Measurements from ENCODE around the gene ZNF491.

- no peak for TF ChIP-seq CTCF (conservative IDR thresholded peaks at IDR 0.05; ENCODE audit: low read length)
- TF ChIP-seq EZH2phosphoT487 (IDR thresholded peaks at IDR 0.05; ENCODE audit: borderline replicate concordance): no peak
Measured at GRCh38 chr19:11848200-11848593, 49.9 kb downstream of the ZNF491 start.
